HG03039 (cell line): ENCODE results near the gene ACCS.

Experiments
- ATAC-seq: cut with Tn5 transposase; IDR thresholded peaks from one replicate; pipeline ENCODE4 v1.9.1; 2021; ENCODE audit warnings: mild to moderate bottlenecking, moderate library complexity; ENCODE audit not compliant: unreplicated experiment

The ACCS gene

GRCh38 chr11:44036811-44037657, 29.0 kb upstream of the ACCS start:
- ATAC-seq = peak; percentile 78

GRCh38 chr11:44037658-44037998, 28.4 kb upstream of the ACCS start:
- ATAC-seq = no peak

- ATAC-seq = no peak
Measured at GRCh38 chr11:44043157-44043556, 22.9 kb upstream of the ACCS start.

GRCh38 chr11:44046182-44046581, 19.9 kb upstream of the ACCS start:
- ATAC-seq = no peak

GRCh38 chr11:44047298-44047697, 18.8 kb upstream of the ACCS start:
- no peak for ATAC-seq

- ATAC-seq = no peak
Measured at GRCh38 chr11:44047931-44048431, 18.1 kb upstream of the ACCS start, which contains the start of gene ACCSL. TSS of gene ACCSL (plus strand) at chr11:44047981. CDS start at chr11:44048037, 56 bp downstream.

- no peak for ATAC-seq
Measured at GRCh38 chr11:44049832-44050231, 16.2 kb upstream of the ACCS start.

GRCh38 chr11:44051171-44051570, 14.9 kb upstream of the ACCS start:
- no peak for ATAC-seq

GRCh38 chr11:44057340-44057739, 8.7 kb upstream of the ACCS start:
- no peak for ATAC-seq

- ATAC-seq = no peak
Measured at GRCh38 chr11:44058275-44058674, 7.8 kb upstream of the ACCS start.

GRCh38 chr11:44065161-44065661, 859 bp upstream of the ACCS start:
- no peak for ATAC-seq

GRCh38 chr11:44066732-44067141, 667 bp downstream of the ACCS start:
- no peak for ATAC-seq

- no peak for ATAC-seq
Measured at GRCh38 chr11:44067266-44067665, 1.2 kb downstream of the ACCS start.

GRCh38 chr11:44068180-44068579, 2.1 kb downstream of the ACCS start:
- ATAC-seq = no peak

GRCh38 chr11:44071157-44071556, 5.1 kb downstream of the ACCS start:
- no peak for ATAC-seq

GRCh38 chr11:44072757-44073658, 6.9 kb downstream of the ACCS start:
- ATAC-seq = no peak

- ATAC-seq = no peak
Measured at GRCh38 chr11:44078794-44079193, 12.7 kb downstream of the ACCS start.

- ATAC-seq = no peak
Measured at GRCh38 chr11:44079376-44079775, 13.3 kb downstream of the ACCS start.

- ATAC-seq = no peak
Measured at GRCh38 chr11:44080951-44081350, 14.9 kb downstream of the ACCS start.

GRCh38 chr11:44082645-44083044, 16.6 kb downstream of the ACCS start:
- ATAC-seq = no peak

GRCh38 chr11:44083433-44083832, 17.4 kb downstream of the ACCS start:
- ATAC-seq = no peak
